Fibroblast of the aortic adventitia (primary cell): ENCODE measurements around the gene DIP2C. TPM values are rescaled to one million over a fixed set of nuclear protein-coding genes. Genes with fewer than 3 reads are reported as not detected.

ENCODE experiments used
- DNase-seq: peaks from one replicate; pipeline ENCODE4 v3.0.0-alpha.2; 2010; ENCODE audit warnings: low read depth
- H3K4me3 ChIP-seq: 2 replicates; pipeline ENCODE4 v1.5.1; 2011; ENCODE audit warnings: low read depth, mild to moderate bottlenecking, control low read depth, low read length, moderate library complexity
- CTCF ChIP-seq: IDR thresholded peaks from 2 replicates; pipeline ENCODE4 v1.5.1; 2011; ENCODE audit warnings: mild to moderate bottlenecking, low read length, control low read depth, inconsistent platforms; ENCODE audit not compliant: insufficient read depth
- total RNA-seq: library from RNA; depleted of rRNA; stranded (reverse); fragments of >200 nt; gene quantifications from 2 replicates; pipeline ENCODE4 v1.2.3, GENCODE V29; 2012; ENCODE audit warnings: low replicate concordance

DIP2C gene
- total RNA-seq, 1 donor = 15.7 TPM

DNA sequence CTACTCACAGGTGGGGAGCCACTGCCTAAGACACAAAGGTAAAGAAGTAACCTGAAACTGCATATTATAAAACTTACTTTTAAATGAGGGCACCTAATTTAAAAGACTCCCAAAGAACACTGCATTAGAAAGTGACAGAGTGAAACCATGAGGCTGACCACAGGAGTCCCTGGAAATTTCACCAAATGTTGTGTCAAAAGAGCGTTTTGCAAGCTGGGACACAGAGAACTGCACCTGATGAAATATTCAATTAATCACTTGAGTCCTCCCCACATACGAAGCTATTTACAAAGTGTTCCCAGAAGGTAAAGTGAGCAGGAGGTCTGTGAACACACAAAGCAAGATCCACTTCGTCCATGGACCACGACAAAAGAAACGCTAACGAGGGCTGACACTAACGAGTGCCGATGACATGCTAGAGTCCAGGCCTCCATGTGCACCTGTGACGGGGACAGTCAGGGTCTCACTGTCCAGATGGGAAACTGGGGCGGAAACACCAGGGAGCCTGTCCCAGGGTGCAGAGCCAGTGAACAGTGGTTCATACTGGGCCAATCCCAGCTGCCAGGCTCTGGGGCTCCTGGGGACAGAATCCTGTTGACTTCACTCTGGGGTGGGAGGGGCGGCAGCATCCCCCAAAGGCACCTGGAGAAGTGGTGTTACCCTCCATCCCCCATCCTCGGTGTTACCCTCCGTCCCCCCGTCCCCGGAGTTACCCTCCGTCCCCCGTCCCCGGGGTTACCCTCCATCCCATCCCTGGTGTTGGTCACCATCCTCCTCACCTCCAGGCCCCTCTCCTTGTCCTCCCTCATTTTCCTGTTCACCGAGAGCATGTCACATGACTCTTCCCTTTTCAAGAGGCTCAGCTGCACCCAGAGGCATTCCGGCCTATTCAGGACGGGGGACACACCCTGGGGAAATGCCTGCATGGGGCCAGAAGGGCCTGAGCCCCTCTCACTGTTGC, 63.4 kb downstream of the DIP2C start:
- DNase-seq = no peak
- TF ChIP-seq CTCF = no peak
- H3K4me3 ChIP-seq = no peak overlapping the region

GRCh38 chr10:625333-625696, 64.2 kb downstream of the DIP2C start:
- DNase-seq = no peak
- TF ChIP-seq CTCF = no peak
- H3K4me3 ChIP-seq = no peak overlapping the region

GRCh38 chr10:624605-625332, 64.7 kb downstream of the DIP2C start:
- DNase-seq = peak; percentile 49
- no peak overlapping the region for H3K4me3 ChIP-seq
- TF ChIP-seq CTCF = no peak

GRCh38 chr10:624312-624604, 65.2 kb downstream of the DIP2C start:
- DNase-seq = no peak
- no peak for TF ChIP-seq CTCF
- no peak overlapping the region for H3K4me3 ChIP-seq

DNA sequence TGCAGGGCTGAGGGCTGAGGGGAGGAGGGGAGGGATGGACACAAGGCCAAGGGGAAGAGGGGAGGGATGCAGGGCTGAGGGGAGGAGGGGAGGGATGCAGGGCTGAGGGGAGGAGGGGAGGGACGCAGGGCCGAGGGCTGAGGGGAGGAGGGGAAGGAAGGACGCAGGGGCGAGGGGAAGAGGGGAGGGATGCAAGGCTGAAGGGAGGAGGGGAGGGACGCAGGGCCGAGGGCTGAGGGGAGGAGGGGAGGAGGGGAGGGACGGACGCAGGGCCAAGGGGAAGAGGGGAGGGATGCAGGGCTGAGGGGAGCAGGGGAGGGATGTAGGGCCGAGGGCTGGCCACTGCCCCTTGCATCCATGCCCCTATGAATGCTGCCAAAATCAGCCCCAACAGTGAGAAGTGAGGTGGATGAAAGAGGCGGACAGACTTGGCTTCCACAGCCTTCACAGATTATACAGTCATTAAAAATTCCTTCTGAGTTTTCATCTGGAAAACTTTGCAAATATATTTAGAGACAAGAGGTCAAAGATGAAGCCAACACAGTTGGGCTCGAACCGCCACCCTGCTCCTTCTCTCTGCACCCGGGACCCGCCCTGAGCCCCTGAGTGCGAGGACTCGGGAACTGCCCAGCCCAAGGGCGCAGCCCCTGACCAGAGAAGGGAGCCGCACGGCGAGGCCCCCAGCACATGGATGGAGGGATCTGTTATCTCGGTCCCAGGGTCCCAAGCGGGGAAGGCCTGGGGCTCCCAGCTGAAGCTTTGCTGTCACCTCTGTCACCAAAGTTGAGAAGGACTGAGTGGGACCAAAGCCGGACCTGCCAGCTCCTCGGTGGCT, 65.8 kb downstream of the DIP2C start:
- H3K4me3 ChIP-seq = no peak overlapping the region
- DNase-seq = no peak
- no peak for TF ChIP-seq CTCF

- TF ChIP-seq CTCF = no peak
- H3K4me3 ChIP-seq = no peak overlapping the region
- DNase-seq = no peak
Measured at GRCh38 chr10:623014-623413, 66.5 kb downstream of the DIP2C start.
